ENCODE data around the gene PCED1A.

Gene PCED1A

DNA sequence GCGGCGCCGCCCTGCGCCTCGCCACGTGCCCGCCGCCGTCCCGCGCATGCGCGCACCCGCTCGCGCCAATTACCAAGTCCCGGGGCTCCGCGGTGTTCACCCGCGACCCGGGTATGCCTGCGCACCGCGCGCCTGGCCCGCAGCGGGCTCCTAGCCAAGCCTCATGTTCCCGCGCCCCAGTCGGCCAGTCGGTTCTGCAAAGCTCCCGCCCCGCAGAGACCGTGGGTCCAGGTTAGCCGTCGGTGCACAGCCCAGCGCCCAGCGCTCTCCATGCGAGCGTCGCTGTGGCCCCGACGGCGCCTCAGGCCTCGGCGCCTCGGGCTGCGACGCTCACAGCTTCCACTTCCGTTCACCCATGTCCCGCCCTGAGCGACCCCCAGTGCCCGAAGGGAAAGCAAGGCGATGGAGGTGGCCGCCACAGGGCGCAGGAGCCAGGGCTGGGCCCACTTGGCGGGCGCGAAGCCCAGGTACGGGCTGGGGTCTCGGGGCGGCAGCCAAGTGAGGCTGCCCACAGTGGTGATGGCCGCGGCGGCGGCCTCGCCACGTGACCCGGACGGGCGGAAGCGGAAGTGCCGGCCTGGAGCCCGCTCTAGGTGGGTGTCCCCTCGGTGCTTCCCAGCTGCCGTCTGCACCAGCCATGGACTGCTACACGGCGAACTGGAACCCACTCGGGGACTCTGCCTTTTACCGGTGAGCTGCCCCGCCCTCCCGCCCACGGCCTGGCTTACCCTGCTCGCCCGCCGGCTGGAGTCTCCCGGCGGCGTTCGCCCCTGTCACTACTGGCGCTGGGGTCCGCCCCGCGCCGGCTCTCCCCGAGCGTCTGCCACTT, at the start of gene PCED1A, which contains the start of gene VPS16:
TSS of gene PCED1A (minus strand) at position 518 of the 829 bp plus-strand sequence. CDS start 743 bp downstream, outside the sequence.
TSS of gene VPS16 (plus strand) at position 608 of the 829 bp plus-strand sequence. CDS start at position 638, 30 bp downstream.
- Histone ChIP-seq H3K36me3 (ENCODE audit: control insufficient read depth, low read depth, low read length) (peaks cover 6% of the 10 kb centered on the region), H3K9ac (ENCODE audit: low read length) (peak within 1 kb of the TSS; percentile 58), H3K4me3 (ENCODE audit: low read length) (peak within 1 kb of the TSS; percentile 84), H3K27ac (ENCODE audit: low read length) (no peak within 1 kb of the TSS), H3K4me1 (ENCODE audit: control insufficient read depth, low read depth, low read length) (no peaks in the 10 kb centered on the region), H3K27me3 (ENCODE audit: control insufficient read depth, insufficient read depth, low read length) (peaks cover 16% of the 10 kb centered on the region), H3K9me3 (ENCODE audit: control insufficient read depth, low read depth, low read length) (no peaks in the 10 kb centered on the region)

DNA sequence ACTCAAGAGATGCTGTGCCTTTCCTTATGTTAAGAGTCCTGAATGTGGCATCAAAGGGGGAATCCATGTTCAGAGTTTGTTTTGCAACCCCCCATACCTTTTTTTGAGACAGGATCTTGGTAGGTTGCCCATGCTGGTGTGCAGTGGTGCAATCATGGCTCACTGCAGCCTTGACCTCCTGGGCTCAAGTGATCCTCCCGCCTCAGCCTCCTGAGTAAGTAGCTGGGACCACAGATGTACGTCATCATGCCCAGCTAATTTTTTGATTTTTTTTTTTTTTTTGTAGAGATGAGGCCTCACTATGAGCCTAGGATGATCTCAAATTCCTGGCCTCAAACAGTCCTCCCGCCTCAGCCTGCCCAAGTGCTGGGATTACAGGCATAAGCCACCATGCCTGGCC, 49.3 kb upstream of the PCED1A start:
- H3K4me1 ChIP-seq (ENCODE audit: control insufficient read depth, low read depth, low read length), result no peaks in the 10 kb centered on the region
- no peak overlapping the region for H3K9ac ChIP-seq (ENCODE audit: low read length)
- H3K9me3 ChIP-seq (ENCODE audit: control insufficient read depth, low read depth, low read length), result no peaks in the 10 kb centered on the region
- H3K36me3 ChIP-seq (ENCODE audit: control insufficient read depth, low read depth, low read length), result no peaks in the 10 kb centered on the region
- H3K27ac ChIP-seq (ENCODE audit: low read length), result no peak overlapping the region
- H3K4me3 ChIP-seq (ENCODE audit: low read length), result no peak overlapping the region
- H3K27me3 ChIP-seq (ENCODE audit: control insufficient read depth, insufficient read depth, low read length), result no peaks in the 10 kb centered on the region

DNA sequence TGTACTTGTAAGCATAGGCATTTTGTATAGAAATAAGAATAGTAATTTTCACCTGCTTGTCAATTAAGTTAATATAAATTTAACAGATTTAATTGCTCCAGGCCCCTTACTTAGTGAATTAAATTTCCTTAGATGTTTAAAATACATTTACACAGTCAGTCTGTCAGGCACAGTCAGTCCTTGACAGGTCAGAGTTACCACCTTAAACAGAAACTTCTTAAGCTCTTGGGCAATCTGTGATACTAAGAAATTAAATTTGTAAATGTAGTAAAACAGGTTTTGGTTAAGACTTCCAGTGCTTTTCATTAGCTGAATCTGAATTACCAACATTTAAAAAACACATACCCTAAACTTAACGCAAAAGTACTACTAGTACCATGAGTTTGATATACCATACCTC, 48.8 kb upstream of the PCED1A start:
- Histone ChIP-seq H3K27me3 (ENCODE audit: control insufficient read depth, insufficient read depth, low read length) (no peaks in the 10 kb centered on the region), H3K27ac (ENCODE audit: low read length) (no peak overlapping the region), H3K4me1 (ENCODE audit: control insufficient read depth, low read depth, low read length) (no peaks in the 10 kb centered on the region), H3K9ac (ENCODE audit: low read length) (no peak overlapping the region), H3K4me3 (ENCODE audit: low read length) (no peak overlapping the region), H3K36me3 (ENCODE audit: control insufficient read depth, low read depth, low read length) (no peaks in the 10 kb centered on the region), H3K9me3 (ENCODE audit: control insufficient read depth, low read depth, low read length) (no peaks in the 10 kb centered on the region)

DNA sequence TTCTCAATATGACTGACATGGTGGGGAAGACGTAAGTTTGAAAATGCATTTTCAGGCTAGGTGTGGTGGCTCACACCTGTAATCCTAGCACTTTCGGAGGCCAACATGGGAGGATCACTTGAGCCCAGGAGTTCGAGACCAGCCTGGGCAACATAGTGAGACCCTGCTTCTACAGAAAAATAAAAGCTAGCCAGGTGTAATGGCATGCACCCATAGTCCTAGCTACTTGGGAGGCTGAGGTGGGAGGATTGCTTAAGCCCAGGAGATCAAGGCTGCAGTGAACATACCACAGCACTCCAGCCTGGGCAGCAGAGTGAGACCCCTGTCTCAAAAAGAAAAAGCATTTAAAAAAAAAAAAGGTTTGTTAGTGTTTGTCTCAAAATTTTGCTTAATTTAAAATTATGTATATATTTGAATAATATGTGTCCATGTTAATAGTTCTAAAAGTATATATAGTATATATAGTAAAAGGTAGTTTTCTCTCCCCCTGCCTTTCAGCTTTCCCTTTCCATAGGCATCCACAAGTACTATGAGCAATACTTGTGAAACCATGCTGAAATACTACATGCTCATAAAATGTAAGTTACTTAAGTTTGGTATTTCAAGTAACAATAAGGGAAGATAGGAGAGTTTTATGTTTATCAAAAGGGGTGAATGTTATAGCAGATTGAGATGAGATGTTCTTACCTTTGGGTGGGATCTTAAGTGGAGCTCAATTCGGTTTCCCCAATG, 47.9 kb upstream of the PCED1A start:
- Histone ChIP-seq H3K27me3 (ENCODE audit: control insufficient read depth, insufficient read depth, low read length) (no peaks in the 10 kb centered on the region), H3K4me3 (ENCODE audit: low read length) (no peak overlapping the region), H3K4me1 (ENCODE audit: control insufficient read depth, low read depth, low read length) (no peaks in the 10 kb centered on the region), H3K36me3 (ENCODE audit: control insufficient read depth, low read depth, low read length) (no peaks in the 10 kb centered on the region), H3K9me3 (ENCODE audit: control insufficient read depth, low read depth, low read length) (no peaks in the 10 kb centered on the region), H3K9ac (ENCODE audit: low read length) (no peak overlapping the region), H3K27ac (ENCODE audit: low read length) (no peak overlapping the region)

GRCh38 chr20:2887715-2888114, 47.3 kb upstream of the PCED1A start:
- no peaks in the 10 kb centered on the region for H3K27me3 ChIP-seq (ENCODE audit: control insufficient read depth, insufficient read depth, low read length)
- no peak overlapping the region for H3K9ac ChIP-seq (ENCODE audit: low read length)
- no peak overlapping the region for H3K27ac ChIP-seq (ENCODE audit: low read length)
- H3K36me3 ChIP-seq (ENCODE audit: control insufficient read depth, low read depth, low read length), result no peaks in the 10 kb centered on the region
- H3K9me3 ChIP-seq (ENCODE audit: control insufficient read depth, low read depth, low read length), result no peaks in the 10 kb centered on the region
- no peak overlapping the region for H3K4me3 ChIP-seq (ENCODE audit: low read length)
- no peaks in the 10 kb centered on the region for H3K4me1 ChIP-seq (ENCODE audit: control insufficient read depth, low read depth, low read length)

- no peaks in the 10 kb centered on the region for H3K9me3 ChIP-seq (ENCODE audit: control insufficient read depth, low read depth, low read length)
- no peak overlapping the region for H3K4me3 ChIP-seq (ENCODE audit: low read length)
- H3K9ac ChIP-seq (ENCODE audit: low read length), result no peak overlapping the region
- no peaks in the 10 kb centered on the region for H3K4me1 ChIP-seq (ENCODE audit: control insufficient read depth, low read depth, low read length)
- no peaks in the 10 kb centered on the region for H3K27me3 ChIP-seq (ENCODE audit: control insufficient read depth, insufficient read depth, low read length)
- H3K36me3 ChIP-seq (ENCODE audit: control insufficient read depth, low read depth, low read length), result no peaks in the 10 kb centered on the region
- H3K27ac ChIP-seq (ENCODE audit: low read length), result no peak overlapping the region
Observed at GRCh38 chr20:2883726-2884637, 43.5 kb upstream of the PCED1A start.

DNA sequence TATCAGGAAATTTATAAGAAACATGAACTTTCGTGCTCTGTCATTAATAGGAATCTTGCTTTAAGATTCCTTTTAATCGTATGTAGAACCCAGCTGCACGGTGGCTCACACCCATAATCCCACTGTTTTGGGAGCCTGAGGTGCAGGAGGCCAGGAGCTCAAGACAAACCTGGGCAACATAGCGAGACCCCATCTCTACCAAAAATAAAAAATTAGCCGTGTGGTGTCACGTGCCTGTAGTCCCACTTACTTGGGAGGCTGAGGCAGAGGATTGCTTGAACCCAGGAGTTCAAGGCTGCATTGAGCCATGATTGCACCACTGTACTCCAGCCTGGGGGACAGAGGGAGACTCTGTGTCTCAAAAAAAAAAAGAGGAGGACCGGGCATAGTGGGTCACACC, 40.2 kb upstream of the PCED1A start:
- no peaks in the 10 kb centered on the region for H3K4me1 ChIP-seq (ENCODE audit: control insufficient read depth, low read depth, low read length)
- H3K36me3 ChIP-seq (ENCODE audit: control insufficient read depth, low read depth, low read length), result no peaks in the 10 kb centered on the region
- H3K27me3 ChIP-seq (ENCODE audit: control insufficient read depth, insufficient read depth, low read length), result no peaks in the 10 kb centered on the region
- no peak overlapping the region for H3K27ac ChIP-seq (ENCODE audit: low read length)
- no peak overlapping the region for H3K9ac ChIP-seq (ENCODE audit: low read length)
- H3K4me3 ChIP-seq (ENCODE audit: low read length), result no peak overlapping the region
- no peaks in the 10 kb centered on the region for H3K9me3 ChIP-seq (ENCODE audit: control insufficient read depth, low read depth, low read length)

DNA sequence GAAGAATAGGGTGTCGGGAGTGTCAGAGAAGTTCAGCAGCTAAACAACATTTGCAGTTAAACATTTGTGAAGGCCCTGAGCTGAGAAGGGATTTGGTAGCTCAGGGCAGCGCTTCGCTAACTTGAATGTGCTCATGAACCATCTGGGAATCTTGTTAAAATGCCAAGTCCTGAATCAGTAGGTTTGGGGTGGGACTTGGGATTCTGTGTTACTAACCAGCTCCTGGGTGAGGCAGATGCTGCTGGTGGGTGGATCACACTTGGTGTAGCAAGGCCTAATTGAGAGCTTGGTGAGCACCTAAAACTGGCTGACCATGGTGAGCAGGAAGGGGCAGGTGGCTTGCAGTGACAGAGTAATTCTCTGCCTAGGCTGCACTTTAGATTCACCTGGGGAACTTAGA, 38.7 kb upstream of the PCED1A start:
- H3K9me3 ChIP-seq (ENCODE audit: control insufficient read depth, low read depth, low read length), result no peaks in the 10 kb centered on the region
- H3K27me3 ChIP-seq (ENCODE audit: control insufficient read depth, insufficient read depth, low read length), result no peaks in the 10 kb centered on the region
- no peak overlapping the region for H3K27ac ChIP-seq (ENCODE audit: low read length)
- no peak overlapping the region for H3K4me3 ChIP-seq (ENCODE audit: low read length)
- peaks cover 5% of the 10 kb centered on the region for H3K4me1 ChIP-seq (ENCODE audit: control insufficient read depth, low read depth, low read length)
- no peaks in the 10 kb centered on the region for H3K36me3 ChIP-seq (ENCODE audit: control insufficient read depth, low read depth, low read length)
- H3K9ac ChIP-seq (ENCODE audit: low read length), result no peak overlapping the region

GRCh38 chr20:2878515-2878914, 38.1 kb upstream of the PCED1A start:
- Histone ChIP-seq H3K4me3 (ENCODE audit: low read length) (no peak overlapping the region), H3K9ac (ENCODE audit: low read length) (no peak overlapping the region), H3K9me3 (ENCODE audit: control insufficient read depth, low read depth, low read length) (no peaks in the 10 kb centered on the region), H3K36me3 (ENCODE audit: control insufficient read depth, low read depth, low read length) (no peaks in the 10 kb centered on the region), H3K4me1 (ENCODE audit: control insufficient read depth, low read depth, low read length) (peaks cover 5% of the 10 kb centered on the region), H3K27ac (ENCODE audit: low read length) (no peak overlapping the region), H3K27me3 (ENCODE audit: control insufficient read depth, insufficient read depth, low read length) (no peaks in the 10 kb centered on the region)

GRCh38 chr20:2875690-2876203, 35.3 kb upstream of the PCED1A start:
- Histone ChIP-seq H3K36me3 (ENCODE audit: control insufficient read depth, low read depth, low read length) (no peaks in the 10 kb centered on the region), H3K9me3 (ENCODE audit: control insufficient read depth, low read depth, low read length) (no peaks in the 10 kb centered on the region), H3K27me3 (ENCODE audit: control insufficient read depth, insufficient read depth, low read length) (peaks cover 22% of the 10 kb centered on the region), H3K27ac (ENCODE audit: low read length) (no peak overlapping the region), H3K4me3 (ENCODE audit: low read length) (no peak overlapping the region), H3K4me1 (ENCODE audit: control insufficient read depth, low read depth, low read length) (peaks cover 5% of the 10 kb centered on the region), H3K9ac (ENCODE audit: low read length) (no peak overlapping the region)

- Histone ChIP-seq H3K4me1 (ENCODE audit: control insufficient read depth, low read depth, low read length) (peaks cover 5% of the 10 kb centered on the region), H3K27ac (ENCODE audit: low read length) (no peak overlapping the region), H3K27me3 (ENCODE audit: control insufficient read depth, insufficient read depth, low read length) (peaks cover 27% of the 10 kb centered on the region), H3K4me3 (ENCODE audit: low read length) (peak overlapping the region; percentile 91), H3K36me3 (ENCODE audit: control insufficient read depth, low read depth, low read length) (no peaks in the 10 kb centered on the region), H3K9ac (ENCODE audit: low read length) (peak overlapping the region; percentile 82), H3K9me3 (ENCODE audit: control insufficient read depth, low read depth, low read length) (no peaks in the 10 kb centered on the region)
Observed at GRCh38 chr20:2874456-2874855, 34.0 kb upstream of the PCED1A start.

Data from iPS-18a (cell line).